ENCODE results near the gene MYCN.

The MYCN gene

GRCh38 chr2:15981646-15982045 is 41.3 kb downstream of the MYCN start:
- DNase-seq (ENCODE audit: low spot score): no peak
- Histone ChIP-seq H3K27me3 (ENCODE audit: insufficient read depth, poor library complexity, severe bottlenecking) (no peaks in the 10 kb centered on the region), H3K4me3 (ENCODE audit: severe bottlenecking) (no peak overlapping the region), H3K27ac (ENCODE audit: poor library complexity, severe bottlenecking) (no peak overlapping the region), H3K4me1 (ENCODE audit: insufficient read depth, poor library complexity, severe bottlenecking) (no peaks in the 10 kb centered on the region), H3K36me3 (ENCODE audit: low read depth) (no peaks in the 10 kb centered on the region), H3K9me3 (ENCODE audit: severe bottlenecking) (no peaks in the 10 kb centered on the region)
- no peak for ATAC-seq (ENCODE audit: low read depth)
- TF ChIP-seq CTCF (IDR thresholded peaks at IDR 0.05; ENCODE audit: poor library complexity, severe bottlenecking): no peak

GRCh38 chr2:15982285-15983044 is 42.1 kb downstream of the MYCN start:
- no peaks in the 10 kb centered on the region for H3K36me3 ChIP-seq (ENCODE audit: low read depth)
- no peak for DNase-seq (ENCODE audit: low spot score)
- no peak for TF ChIP-seq CTCF (IDR thresholded peaks at IDR 0.05; ENCODE audit: poor library complexity, severe bottlenecking)
- no peak overlapping the region for H3K27ac ChIP-seq (ENCODE audit: poor library complexity, severe bottlenecking)
- H3K4me3 ChIP-seq (ENCODE audit: severe bottlenecking): no peak overlapping the region
- H3K4me1 ChIP-seq (ENCODE audit: insufficient read depth, poor library complexity, severe bottlenecking): no peaks in the 10 kb centered on the region
- no peaks in the 10 kb centered on the region for H3K27me3 ChIP-seq (ENCODE audit: insufficient read depth, poor library complexity, severe bottlenecking)
- no peaks in the 10 kb centered on the region for H3K9me3 ChIP-seq (ENCODE audit: severe bottlenecking)
- no peak for ATAC-seq (ENCODE audit: low read depth)

GRCh38 chr2:15983496-15983895 is 43.1 kb downstream of the MYCN start:
- Histone ChIP-seq H3K36me3 (ENCODE audit: low read depth) (no peaks in the 10 kb centered on the region), H3K4me3 (ENCODE audit: severe bottlenecking) (no peak overlapping the region), H3K4me1 (ENCODE audit: insufficient read depth, poor library complexity, severe bottlenecking) (no peaks in the 10 kb centered on the region), H3K27me3 (ENCODE audit: insufficient read depth, poor library complexity, severe bottlenecking) (no peaks in the 10 kb centered on the region), H3K9me3 (ENCODE audit: severe bottlenecking) (no peaks in the 10 kb centered on the region), H3K27ac (ENCODE audit: poor library complexity, severe bottlenecking) (no peak overlapping the region)
- DNase-seq (ENCODE audit: low spot score) (no peak), ATAC-seq (ENCODE audit: low read depth) (no peak)
- TF ChIP-seq CTCF (IDR thresholded peaks at IDR 0.05; ENCODE audit: poor library complexity, severe bottlenecking): no peak

- Histone ChIP-seq H3K9me3 (ENCODE audit: severe bottlenecking) (no peaks in the 10 kb centered on the region), H3K27ac (ENCODE audit: poor library complexity, severe bottlenecking) (no peak overlapping the region), H3K4me3 (ENCODE audit: severe bottlenecking) (no peak overlapping the region), H3K27me3 (ENCODE audit: insufficient read depth, poor library complexity, severe bottlenecking) (no peaks in the 10 kb centered on the region), H3K36me3 (ENCODE audit: low read depth) (no peaks in the 10 kb centered on the region), H3K4me1 (ENCODE audit: insufficient read depth, poor library complexity, severe bottlenecking) (no peaks in the 10 kb centered on the region)
- ATAC-seq (ENCODE audit: low read depth) (no peak; the same call in 1 of the 3 replicates), DNase-seq (ENCODE audit: low spot score) (no peak)
- TF ChIP-seq CTCF (IDR thresholded peaks at IDR 0.05; ENCODE audit: poor library complexity, severe bottlenecking): no peak
These were observed 44.3 kb downstream of the MYCN start for GRCh38 chr2:15984368-15985255.
